ENCODE measurements around the gene MTA3. TPM values are rescaled to one million over a fixed set of nuclear protein-coding genes. Genes with fewer than 3 reads are reported as not detected.

The MTA3 gene
- total and polyA plus RNA-seq, 2 donors (not counting 3 experiments of a cell fraction or from before 2014, with no cell fraction given) = 36.3 to 53.3 TPM

DNA sequence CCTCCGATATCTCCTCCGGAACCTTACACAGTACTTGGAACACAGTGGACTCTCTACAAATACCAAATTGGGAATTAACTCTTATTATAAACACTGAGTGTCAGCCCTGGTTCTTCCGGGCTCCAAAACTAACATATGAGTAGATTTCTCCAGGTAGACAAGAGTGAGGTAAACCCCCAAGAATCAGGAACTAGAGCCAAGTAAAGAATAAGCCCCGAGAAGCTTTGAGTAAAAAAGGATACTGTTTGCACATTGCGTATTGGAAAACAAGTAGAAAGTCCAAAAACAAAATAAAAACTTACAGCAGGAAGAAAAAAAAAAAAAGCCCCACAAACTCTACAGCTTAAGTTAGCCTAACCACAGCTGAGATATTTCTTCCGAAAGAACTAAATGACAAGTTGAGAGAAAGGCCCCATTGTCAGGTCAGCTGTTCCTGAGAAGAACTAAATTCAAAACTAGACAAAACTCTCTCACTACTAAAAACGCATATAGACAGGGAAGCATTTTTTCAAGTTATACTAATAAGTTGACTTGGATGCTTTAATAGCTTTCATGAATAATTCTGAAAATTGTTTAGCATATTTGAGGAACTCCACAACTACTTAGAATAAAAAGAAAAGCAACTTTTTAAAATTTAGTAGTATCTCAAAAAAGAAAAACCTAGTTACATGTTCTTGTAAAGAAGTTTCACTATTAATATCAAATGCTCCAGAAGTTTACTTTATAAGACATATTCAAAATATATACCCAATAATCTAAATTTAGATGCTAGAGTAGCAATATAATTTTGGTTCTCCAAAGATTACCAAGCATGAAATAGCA lies 228.2 kb downstream of the MTA3 start:
- Histone ChIP-seq H3K79me2 (ENCODE audit: control insufficient read depth, insufficient read depth, low read length) (no peaks in the 10 kb centered on the region), H3K9me1 (replicated peaks; ENCODE audit: control insufficient read depth, extremely low read depth, insufficient read depth, low read length) (no peaks in the 10 kb centered on the region), H3K36me3 (ENCODE audit: control insufficient read depth in 2 of 2, extremely low read depth in 1 of 2, insufficient read depth in 2 of 2, low read length in 2 of 2) (no peaks in the 10 kb centered on the region), H3K27me3 (ENCODE audit: control insufficient read depth in 2 of 2, insufficient read depth in 2 of 2, low read length in 2 of 2) (peaks cover 8 to 11% of the 10 kb centered on the region in 2 experiments), H3K27ac (ENCODE audit: insufficient read depth, low read depth, low read length) (no peak overlapping the region), H3K4me1 (ENCODE audit: control insufficient read depth, extremely low read depth, insufficient read depth, low read length) (peaks cover 4% of the 10 kb centered on the region), H3K9me3 (replicated peaks; ENCODE audit: control insufficient read depth, insufficient read depth, low read length) (no peaks in the 10 kb centered on the region), H3K4me2 (ENCODE audit: insufficient read depth, low read length) (no peak overlapping the region), H2AFZ (ENCODE audit: low read depth, low read length) (no peak overlapping the region), H4K20me1 (replicated peaks; ENCODE audit: control insufficient read depth, extremely low read depth, insufficient read depth, low read length) (no peaks in the 10 kb centered on the region), H3K4me3 (replicated peaks in 1 of 3; ENCODE audit: insufficient read depth in 1 of 3, low read depth in 1 of 3, low read length in 3 of 3) (no peak overlapping the region), H3K9ac (replicated peaks; ENCODE audit: extremely low read depth, insufficient read depth, low read length) (no peak overlapping the region)
- ChIA-PET POLR2A (no interaction called here), CTCF (interaction anchor here (1.2 kb wide), 1 partner anchor 14 kb away, joined by 3 read pairs; no protein-coding TSS in a partner anchor)
- no peak for DNase-seq (ENCODE audit: low read depth, low spot score)
- intact Hi-C loops (cut with micrococcal nuclease) (no loop called here), dilution Hi-C loops (cut with MboI; ENCODE audit: extremely low pct_ligation_motif_present, low sequenced_read_pairs) (no loop called here)
- peak; percentile 48 for FAIRE-seq
- no peak for TF ChIP-seq FOS (IDR thresholded peaks at IDR 0.05; ENCODE audit: borderline replicate concordance, insufficient read depth, low read length)
- TF ChIP-seq POLR2AphosphoS5 (IDR thresholded peaks at IDR 0.05; ENCODE audit: insufficient read depth, low read depth, low read length) = no peak
- TF ChIP-seq MYC (IDR thresholded peaks at IDR 0.05; ENCODE audit: low read depth, low read length) = no peak
- no peak for TF ChIP-seq GATA2 (IDR thresholded peaks at IDR 0.05; ENCODE audit: insufficient read depth, insufficient read length, low read depth, low read length)
- TF ChIP-seq CTCF (IDR thresholded peaks at IDR 0.05; ENCODE audit: extremely low read depth in 1 of 2, insufficient read depth in 1 of 2, low read depth in 1 of 2, low read length in 2 of 2) = no peak
- no TSS peak for BruUV-seq (replicated peaks)

All from endothelial cell of umbilical vein (primary cell).